Kidney capillary endothelial cell (primary cell): ENCODE data around the gene GLI1.

Experiments used
- DNase-seq: peaks from one replicate; pipeline ENCODE4 v3.0.0-alpha.2; 2018; ENCODE audit warnings: low spot score

Gene GLI1

GRCh38 chr12:57520053-57520818, 60.7 kb downstream of the GLI1 start, which contains the start of gene DDIT3:
DDIT3 (minus strand) TSS chr12:57520514; CDS start chr12:57517406, 3,108 bp downstream.
- peak; percentile 98 for DNase-seq

GRCh38 chr12:57521525-57522010, 62.0 kb downstream of the GLI1 start:
- DNase-seq, result no peak
